ENCODE data around the gene KCNH4. TPM values are rescaled to one million over a fixed set of nuclear protein-coding genes. Genes with fewer than 3 reads are reported as not detected.

KCNH4 gene
- total and polyA plus RNA-seq, 11 donors: 0.07 to 0.28 (median 0.11) TPM; not detected in 1

DNA sequence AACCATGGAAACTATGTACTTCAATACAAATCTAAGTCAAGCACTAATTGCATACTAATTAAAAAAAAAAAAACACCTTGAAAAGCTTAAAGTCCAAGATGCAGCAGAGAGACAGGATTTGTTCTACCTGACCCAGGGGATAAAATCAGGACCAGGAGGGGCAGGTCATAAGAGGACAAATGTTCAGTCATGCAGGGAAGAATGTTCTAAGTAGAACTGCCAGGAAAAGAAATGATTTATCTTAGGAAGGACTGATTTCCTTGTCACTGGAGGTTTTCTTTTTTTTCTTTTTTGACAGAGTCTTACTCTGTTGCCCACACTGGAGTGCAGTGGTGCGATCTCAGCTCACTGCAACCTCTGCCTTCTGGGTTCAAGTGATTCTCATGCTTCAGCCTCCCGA lies 22.4 kb upstream of the KCNH4 start:
- Histone ChIP-seq H3K9me3 (no peaks in the 10 kb centered on the region), H3K36me3 (peaks cover 0 to 92% (median 77%) of the 10 kb centered on the region in 9 donors), H3K27ac (no peak overlapping the region), H3K4me1 (peaks cover 0 to 14% (median 9%) of the 10 kb centered on the region in 12 donors), H3K4me3 (no peak overlapping the region), H3K27me3 (no peaks in the 10 kb centered on the region)
- TF ChIP-seq, protein P1, sequence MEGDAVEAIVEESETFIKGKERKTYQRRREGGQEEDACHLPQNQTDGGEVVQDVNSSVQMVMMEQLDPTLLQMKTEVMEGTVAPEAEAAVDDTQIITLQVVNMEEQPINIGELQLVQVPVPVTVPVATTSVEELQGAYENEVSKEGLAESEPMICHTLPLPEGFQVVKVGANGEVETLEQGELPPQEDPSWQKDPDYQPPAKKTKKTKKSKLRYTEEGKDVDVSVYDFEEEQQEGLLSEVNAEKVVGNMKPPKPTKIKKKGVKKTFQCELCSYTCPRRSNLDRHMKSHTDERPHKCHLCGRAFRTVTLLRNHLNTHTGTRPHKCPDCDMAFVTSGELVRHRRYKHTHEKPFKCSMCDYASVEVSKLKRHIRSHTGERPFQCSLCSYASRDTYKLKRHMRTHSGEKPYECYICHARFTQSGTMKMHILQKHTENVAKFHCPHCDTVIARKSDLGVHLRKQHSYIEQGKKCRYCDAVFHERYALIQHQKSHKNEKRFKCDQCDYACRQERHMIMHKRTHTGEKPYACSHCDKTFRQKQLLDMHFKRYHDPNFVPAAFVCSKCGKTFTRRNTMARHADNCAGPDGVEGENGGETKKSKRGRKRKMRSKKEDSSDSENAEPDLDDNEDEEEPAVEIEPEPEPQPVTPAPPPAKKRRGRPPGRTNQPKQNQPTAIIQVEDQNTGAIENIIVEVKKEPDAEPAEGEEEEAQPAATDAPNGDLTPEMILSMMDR (IDR thresholded peaks at IDR 0.05): no peak
- TF ChIP-seq POLR2A (IDR thresholded peaks at IDR 0.05): no peak
- no peak for ATAC-seq
- intact Hi-C loops (cut with DNase I): no loop called here
- 95 to 99% (median 98%) methylated on average over 2 of the region's 2 CpGs for WGBS, 4 donors
- no peak for DNase-seq

DNA sequence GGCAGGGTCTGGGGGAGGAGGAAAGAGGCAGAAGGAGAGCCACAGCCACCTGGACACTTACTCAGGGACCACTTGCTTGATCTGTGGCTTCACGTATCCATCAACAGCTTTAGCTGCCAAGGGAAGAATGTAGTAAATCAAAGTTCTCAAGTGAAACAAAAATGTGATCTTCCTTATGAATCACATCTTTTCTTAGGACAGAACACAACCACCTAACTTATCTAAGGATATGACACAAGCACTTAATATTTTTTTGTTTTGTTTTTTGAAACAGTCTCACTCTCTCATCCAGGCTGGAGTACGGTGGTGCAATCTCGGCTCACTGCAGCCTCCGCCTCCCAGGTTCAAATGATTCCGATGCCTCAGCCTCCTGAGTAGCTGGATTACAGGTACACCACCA lies 21.8 kb upstream of the KCNH4 start:
- Histone ChIP-seq H3K4me1 (peaks cover 0 to 14% (median 9%) of the 10 kb centered on the region in 12 donors), H3K4me3 (no peak overlapping the region), H3K9me3 (no peaks in the 10 kb centered on the region), H3K27me3 (no peaks in the 10 kb centered on the region), H3K27ac (no peak overlapping the region), H3K36me3 (peaks cover 0 to 85% (median 70%) of the 10 kb centered on the region in 9 donors)
- DNase-seq (no peak), ATAC-seq (no peak)
- intact Hi-C loops (cut with DNase I): no loop called here
- 96 to 97% (median 97%) methylated on average over 5 of the region's 5 CpGs for WGBS, 4 donors
- TF ChIP-seq POLR2A (IDR thresholded peaks at IDR 0.05): no peak
- TF ChIP-seq, protein P1 (IDR thresholded peaks at IDR 0.05): no peak

DNA sequence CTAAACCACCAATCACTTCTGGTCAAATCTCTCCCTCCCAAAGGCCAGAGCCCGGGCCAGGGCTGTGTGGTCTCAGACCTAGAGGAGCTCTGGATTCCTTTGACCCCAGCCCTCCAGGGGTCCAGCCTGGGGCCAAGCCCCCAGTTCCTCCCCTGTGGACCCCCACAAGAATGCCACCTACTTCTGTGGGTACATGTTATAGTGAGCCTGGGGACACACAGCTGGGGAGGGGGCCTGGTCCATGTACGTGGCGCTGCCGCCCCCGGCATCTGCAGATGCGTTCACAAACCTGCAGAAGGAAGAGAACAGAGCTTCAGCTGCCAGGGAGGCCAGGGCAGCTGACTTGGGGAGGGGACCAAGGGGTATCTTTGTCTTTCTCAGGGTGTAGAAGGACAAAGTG lies 21.2 kb upstream of the KCNH4 start:
- ATAC-seq (no peak), DNase-seq (no peak)
- Histone ChIP-seq H3K36me3 (peaks cover 0 to 80% (median 65%) of the 10 kb centered on the region in 9 donors), H3K4me3 (no peak overlapping the region), H3K27ac (no peak overlapping the region), H3K9me3 (no peaks in the 10 kb centered on the region), H3K27me3 (no peaks in the 10 kb centered on the region), H3K4me1 (peaks cover 0 to 14% (median 9%) of the 10 kb centered on the region in 12 donors)
- 92 to 99% (median 95%) methylated on average over 6 of the region's 6 CpGs for WGBS, 4 donors
- intact Hi-C loops (cut with DNase I): no loop called here
- TF ChIP-seq POLR2A (IDR thresholded peaks at IDR 0.05): no peak
- TF ChIP-seq, protein P1 (IDR thresholded peaks at IDR 0.05): no peak

DNA sequence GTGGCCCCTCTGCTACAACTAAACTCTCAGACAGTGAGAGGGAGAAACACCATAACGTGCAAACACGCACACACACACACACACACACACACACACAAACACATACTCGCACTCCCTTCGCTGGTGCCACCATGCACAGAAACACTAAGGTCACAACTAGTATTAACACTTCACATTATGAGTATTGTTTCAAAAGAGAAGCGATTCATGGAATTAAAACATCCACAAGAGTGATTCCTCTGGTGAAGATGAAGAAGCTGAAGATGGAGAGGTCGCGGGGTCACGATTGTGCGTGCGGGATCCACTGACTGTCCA lies 20.5 kb upstream of the KCNH4 start:
- no peak for DNase-seq
- TF ChIP-seq POLR2A (IDR thresholded peaks at IDR 0.05): no peak
- TF ChIP-seq, protein P1 (IDR thresholded peaks at IDR 0.05): no peak
- Histone ChIP-seq H3K9me3 (no peaks in the 10 kb centered on the region), H3K4me3 (no peak overlapping the region), H3K36me3 (peaks cover 0 to 72% (median 58%) of the 10 kb centered on the region in 9 donors), H3K27me3 (no peaks in the 10 kb centered on the region), H3K27ac (no peak overlapping the region), H3K4me1 (peaks cover 0 to 14% (median 9%) of the 10 kb centered on the region in 12 donors)
- ATAC-seq: no peak
- intact Hi-C loops (cut with DNase I): no loop called here
- WGBS, 4 donors: 87 to 91% (median 90%) methylated on average over 10 of the region's 10 CpGs

Measured in heart left ventricle (tissue), 16 donors.